Neural crest cell (in vitro differentiated cells): ENCODE measurements around the gene TNFAIP1. TPM values are rescaled to one million over a fixed set of nuclear protein-coding genes. Genes with fewer than 3 reads are reported as not detected.

Experiments used
- DNase-seq: peaks from one replicate; pipeline ENCODE4 v3.0.0; 2021; ENCODE audit warnings: low read depth, mixed read lengths, low spot score
- H3K27ac Mint-ChIP-seq: one replicate; pipeline ENCODE4 v1.8.0; 2021; ENCODE audit warnings: mild to moderate bottlenecking, mixed read lengths; ENCODE audit not compliant: unreplicated experiment
- H3K27me3 Mint-ChIP-seq: 2 replicates; pipeline ENCODE4 v1.8.0; 2021; ENCODE audit warnings: low read depth, mild to moderate bottlenecking, mixed read lengths
- H3K36me3 Mint-ChIP-seq: 2 replicates; pipeline ENCODE4 v1.8.0; 2021; ENCODE audit warnings: low read depth, mild to moderate bottlenecking, mixed read lengths
- H3K4me1 Mint-ChIP-seq: 2 replicates; pipeline ENCODE4 v1.8.0; 2021; ENCODE audit warnings: mixed read lengths
- H3K4me3 Mint-ChIP-seq: one replicate; pipeline ENCODE4 v1.8.0; 2021; ENCODE audit warnings: mild to moderate bottlenecking, mixed read lengths
- H3K9me3 Mint-ChIP-seq: 2 replicates; pipeline ENCODE4 v1.8.0; 2021; ENCODE audit warnings: mixed read lengths
- total RNA-seq: library from RNA; stranded (reverse); gene quantifications from 2 replicates; pipeline ENCODE4 v1.2.1, GENCODE V29; 2021
- TF ChIP-seq, protein P1 (sequence below): fragments of 200-600 bp; sonication (generic); conservative IDR thresholded peaks from 2 replicates; pipeline ENCODE4 v1.5.0; 2021; ENCODE audit warnings: antibody characterized with exemption, mild to moderate bottlenecking

Gene TNFAIP1
- total RNA-seq, 1 donor from 2014 or later = 38.2 TPM

DNA sequence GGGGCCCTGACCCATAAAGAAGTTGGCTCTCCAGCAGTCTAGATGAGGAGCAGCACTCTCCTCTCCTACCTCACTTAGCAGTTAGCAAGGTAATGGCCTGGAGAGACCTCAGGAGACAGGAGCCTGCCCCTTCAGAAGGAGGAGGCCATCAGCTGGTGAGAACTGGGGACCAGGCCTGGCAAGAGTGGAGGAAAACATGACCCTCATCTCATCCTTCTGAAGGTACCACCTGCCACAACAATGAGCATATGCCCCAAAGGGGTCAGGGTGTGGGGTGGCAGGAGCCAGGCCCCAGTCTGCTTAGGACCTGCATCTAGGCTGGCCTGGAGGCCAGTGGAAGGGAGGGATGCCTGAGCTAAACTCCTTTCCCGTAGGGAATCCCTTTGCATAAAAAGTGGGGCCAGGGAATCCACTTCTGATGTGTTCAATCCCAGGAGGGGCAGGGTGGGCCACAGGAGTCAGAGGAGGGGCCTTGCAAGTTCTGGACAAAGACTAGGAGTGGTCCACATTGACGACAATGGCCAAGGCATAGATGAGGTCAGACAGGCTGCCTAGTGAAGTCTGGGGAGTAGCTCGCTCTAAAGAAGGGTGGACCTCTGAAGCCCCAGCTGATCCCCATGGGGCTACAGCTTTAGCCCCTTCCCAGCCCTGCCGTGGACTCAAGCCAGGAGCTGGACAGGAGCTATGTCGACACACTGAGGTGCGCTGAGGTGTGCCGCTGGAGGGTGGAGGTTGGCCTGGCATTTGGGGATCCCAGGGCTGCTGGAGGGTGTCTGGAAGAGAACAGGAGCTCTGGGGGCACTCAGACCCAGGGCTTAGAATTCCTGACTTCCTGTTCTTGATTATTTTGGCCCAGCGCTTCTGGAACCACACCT is 28.5 kb downstream of the TNFAIP1 start:
- Mint-ChIP-seq H3K36me3 (no peaks in the 10 kb centered on the region), H3K9me3 (no peaks in the 10 kb centered on the region), H3K4me3 (no peak overlapping the region), H3K27me3 (no peaks in the 10 kb centered on the region), H3K4me1 (no peaks in the 10 kb centered on the region), H3K27ac (no peak overlapping the region)
- DNase-seq = no peak
- TF ChIP-seq, protein P1, sequence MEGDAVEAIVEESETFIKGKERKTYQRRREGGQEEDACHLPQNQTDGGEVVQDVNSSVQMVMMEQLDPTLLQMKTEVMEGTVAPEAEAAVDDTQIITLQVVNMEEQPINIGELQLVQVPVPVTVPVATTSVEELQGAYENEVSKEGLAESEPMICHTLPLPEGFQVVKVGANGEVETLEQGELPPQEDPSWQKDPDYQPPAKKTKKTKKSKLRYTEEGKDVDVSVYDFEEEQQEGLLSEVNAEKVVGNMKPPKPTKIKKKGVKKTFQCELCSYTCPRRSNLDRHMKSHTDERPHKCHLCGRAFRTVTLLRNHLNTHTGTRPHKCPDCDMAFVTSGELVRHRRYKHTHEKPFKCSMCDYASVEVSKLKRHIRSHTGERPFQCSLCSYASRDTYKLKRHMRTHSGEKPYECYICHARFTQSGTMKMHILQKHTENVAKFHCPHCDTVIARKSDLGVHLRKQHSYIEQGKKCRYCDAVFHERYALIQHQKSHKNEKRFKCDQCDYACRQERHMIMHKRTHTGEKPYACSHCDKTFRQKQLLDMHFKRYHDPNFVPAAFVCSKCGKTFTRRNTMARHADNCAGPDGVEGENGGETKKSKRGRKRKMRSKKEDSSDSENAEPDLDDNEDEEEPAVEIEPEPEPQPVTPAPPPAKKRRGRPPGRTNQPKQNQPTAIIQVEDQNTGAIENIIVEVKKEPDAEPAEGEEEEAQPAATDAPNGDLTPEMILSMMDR = no peak

DNA sequence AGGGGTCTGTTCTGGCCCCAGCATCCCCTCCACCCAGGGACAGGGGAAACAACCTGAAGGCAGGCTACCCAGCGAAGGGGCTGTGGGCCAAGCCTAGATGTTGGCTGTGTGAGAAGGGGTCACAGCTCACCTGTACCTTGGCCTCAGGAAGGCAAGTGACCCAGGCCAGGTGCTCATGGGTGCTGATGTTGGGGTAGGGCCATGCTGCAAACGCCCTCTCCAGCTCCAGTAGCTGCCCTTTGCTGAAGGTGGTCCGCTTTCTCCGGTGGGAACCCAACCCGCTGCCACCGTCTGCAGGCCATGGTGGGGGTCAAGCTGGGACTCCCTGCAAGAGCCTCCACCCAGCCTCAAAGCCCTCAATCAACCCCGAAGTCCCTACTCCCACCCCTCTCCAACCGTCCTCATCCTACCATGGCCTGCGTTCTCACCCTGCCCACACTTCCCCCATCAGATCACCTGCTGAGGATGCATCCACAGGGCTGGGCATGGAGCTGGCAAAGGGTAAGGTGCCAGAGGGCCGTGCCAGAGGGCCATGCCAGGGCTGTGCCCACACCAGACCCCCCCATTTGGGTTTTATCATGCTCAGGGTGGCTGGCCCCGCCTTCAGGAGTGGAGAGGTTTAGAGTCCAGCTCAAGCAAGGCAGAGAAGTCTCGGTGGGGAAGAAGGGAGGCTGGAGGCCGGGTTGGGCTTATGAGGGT is 29.3 kb downstream of the TNFAIP1 start, which contains the start of gene SEBOX:
Gene SEBOX, minus strand, starts transcription at position 535 of the 699 bp plus-strand sequence. Its CDS starts 48 bp downstream, at position 487.
- TF ChIP-seq, protein P1 = no peak
- Mint-ChIP-seq H3K36me3 (no peaks in the 10 kb centered on the region), H3K9me3 (no peaks in the 10 kb centered on the region), H3K4me3 (no peak within 1 kb of the TSS), H3K4me1 (peaks cover 2% of the 10 kb centered on the region), H3K27ac (no peak within 1 kb of the TSS), H3K27me3 (no peaks in the 10 kb centered on the region)
- no peak for DNase-seq

DNA sequence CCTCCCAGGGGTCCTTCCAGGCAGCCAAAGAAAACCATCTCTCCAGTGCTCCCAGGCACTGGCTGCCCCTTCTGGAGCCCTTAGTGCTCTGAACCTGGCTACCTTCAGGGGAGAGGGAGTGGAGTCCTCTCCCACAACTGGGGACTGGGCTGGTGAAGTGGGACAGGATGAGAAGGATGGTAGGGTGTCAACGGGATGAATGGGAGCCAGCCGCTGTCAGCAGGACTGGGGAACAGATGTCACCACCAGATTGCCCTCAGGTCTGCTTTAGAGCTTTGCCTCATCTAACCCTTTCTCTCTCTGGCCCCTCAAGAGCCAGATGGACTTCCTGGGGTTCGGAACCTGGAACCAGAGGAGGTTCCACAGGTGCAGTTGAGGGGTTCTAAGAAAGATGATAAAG is 29.9 kb downstream of the TNFAIP1 start:
- no peak overlapping the region for H3K4me3 Mint-ChIP-seq
- TF ChIP-seq, protein P1 = no peak
- no peaks in the 10 kb centered on the region for H3K9me3 Mint-ChIP-seq
- H3K36me3 Mint-ChIP-seq = no peaks in the 10 kb centered on the region
- H3K4me1 Mint-ChIP-seq = peaks cover 9% of the 10 kb centered on the region
- no peaks in the 10 kb centered on the region for H3K27me3 Mint-ChIP-seq
- DNase-seq = no peak
- no peak overlapping the region for H3K27ac Mint-ChIP-seq

DNA sequence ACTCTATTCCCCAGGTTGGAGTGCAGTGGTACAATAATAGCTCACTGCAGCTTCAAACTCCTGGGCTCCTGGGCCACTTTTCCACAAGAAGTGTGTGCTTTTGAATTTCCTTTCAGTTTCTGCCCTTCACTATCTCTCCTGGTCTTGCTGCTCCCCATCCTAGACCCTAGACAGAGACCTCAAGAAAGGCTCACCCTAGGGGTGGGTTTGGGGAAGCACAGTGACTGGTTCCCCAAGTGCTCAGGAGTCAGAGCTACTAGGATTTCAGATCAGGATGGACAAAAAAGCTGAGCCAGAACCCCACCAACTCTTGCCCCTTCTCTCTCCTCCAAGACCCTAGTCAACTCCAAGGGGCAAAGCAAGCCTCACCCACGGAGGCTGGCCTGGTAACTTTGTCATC is 31.0 kb downstream of the TNFAIP1 start:
- H3K27me3 Mint-ChIP-seq = no peaks in the 10 kb centered on the region
- H3K9me3 Mint-ChIP-seq = no peaks in the 10 kb centered on the region
- DNase-seq = no peak

DNA sequence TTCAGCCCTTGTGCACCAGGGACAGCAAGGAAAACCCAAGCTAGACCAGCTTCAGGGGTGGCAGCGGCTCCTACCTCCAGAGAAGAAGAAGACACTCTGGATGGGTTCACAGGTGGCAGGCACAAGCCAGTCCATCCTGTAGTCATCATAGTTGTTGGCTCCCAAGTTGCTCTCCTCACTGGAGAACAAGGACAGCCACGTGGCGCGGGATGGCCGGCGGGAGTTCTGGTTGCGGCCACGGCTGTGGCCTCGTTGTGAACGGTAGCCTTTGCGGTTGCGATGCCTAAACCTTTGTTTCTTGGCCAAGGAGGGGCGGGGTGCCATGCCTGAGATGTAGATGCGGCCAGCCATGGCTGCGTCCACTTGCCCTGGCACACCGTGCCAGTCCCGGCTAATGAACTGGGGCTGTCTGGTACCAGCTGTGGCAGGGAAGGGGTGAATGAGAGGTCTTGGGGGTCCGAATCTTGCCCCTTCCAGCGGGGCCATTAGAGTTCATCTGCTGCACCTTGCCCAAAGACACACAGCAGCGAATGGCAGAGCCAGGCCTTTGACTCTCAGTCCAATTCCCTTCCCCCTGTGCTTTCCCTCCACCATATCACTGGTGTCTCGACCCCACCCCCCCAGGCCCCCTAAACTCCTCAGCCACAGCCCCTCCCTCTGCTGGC is 32.2 kb downstream of the TNFAIP1 start:
- Mint-ChIP-seq H3K27ac (no peak overlapping the region), H3K27me3 (no peaks in the 10 kb centered on the region), H3K4me3 (peak overlapping the region; percentile 51), H3K36me3 (no peaks in the 10 kb centered on the region), H3K4me1 (peaks cover 22% of the 10 kb centered on the region), H3K9me3 (no peaks in the 10 kb centered on the region)
- DNase-seq = no peak
- TF ChIP-seq, protein P1 = no peak

More for the DNA sequence above, 31.0 kb downstream of the TNFAIP1 start:
- Mint-ChIP-seq H3K4me3 (peak overlapping the region; percentile 21), H3K27ac (no peak overlapping the region), H3K4me1 (peaks cover 17% of the 10 kb centered on the region), H3K36me3 (no peaks in the 10 kb centered on the region)
- TF ChIP-seq, protein P1 = no peak
